Coronary artery (tissue), 2 donors: ENCODE data around the gene FGF7.
"Not testable (repeated sequence)": the region's sequence is repeated elsewhere in the genome, so short reads cannot be mapped to it uniquely, and the experiment has no call there.

ENCODE experiments used
- DNase-seq: peaks from one replicate; pipeline ENCODE4 v3.0.0-alpha.2; 2017; ENCODE audit warnings: low spot score
- H3K27ac ChIP-seq, 2 donors: fragments of 200-600 bp; sonication (generic); one replicate each; pipeline ENCODE4 v1.5.1; 2016 to 2019
- H3K4me3 ChIP-seq: fragments of 200-600 bp; sonication (generic); 2 replicates; pipeline ENCODE4 v1.5.1; 2016; ENCODE audit warnings: mild to moderate bottlenecking, moderate library complexity
- CTCF ChIP-seq: fragments of 200-600 bp; sonication (generic); IDR thresholded peaks from one replicate; pipeline ENCODE4 v1.5.1; 2019; ENCODE audit warnings: antibody characterized with exemption

Gene FGF7

GRCh38 chr15:49494842-49495241 lies 71.8 kb downstream of the FGF7 start:
- H3K27ac ChIP-seq = no peak overlapping the region
- no peak for TF ChIP-seq CTCF
- no peak overlapping the region for H3K4me3 ChIP-seq
- DNase-seq = no peak

GRCh38 chr15:49495993-49496753 lies 73.1 kb downstream of the FGF7 start:
- Histone ChIP-seq H3K4me3 (no peak overlapping the region), H3K27ac (no peak overlapping the region)
- TF ChIP-seq CTCF = no peak
- DNase-seq = no peak

GRCh38 chr15:49501586-49501985 lies 78.5 kb downstream of the FGF7 start:
- no peak for TF ChIP-seq CTCF
- DNase-seq = no peak
- Histone ChIP-seq H3K27ac (no peak overlapping the region), H3K4me3 (no peak overlapping the region)

- no peak for DNase-seq
- Histone ChIP-seq H3K4me3 (no peak overlapping the region), H3K27ac (no peak overlapping the region)
- no peak for TF ChIP-seq CTCF
Measured at GRCh38 chr15:49506341-49506740, 83.3 kb downstream of the FGF7 start.

- DNase-seq = no peak
- TF ChIP-seq CTCF = no peak
- Histone ChIP-seq H3K27ac (no peak overlapping the region), H3K4me3 (no peak overlapping the region)
Measured at GRCh38 chr15:49507261-49507660, 84.2 kb downstream of the FGF7 start.

- DNase-seq, H3K27ac ChIP-seq, H3K4me3 ChIP-seq: not testable (repeated sequence)
Measured at GRCh38 chr15:49512739-49513138, 89.7 kb downstream of the FGF7 start.

GRCh38 chr15:49521802-49522201 lies 98.8 kb downstream of the FGF7 start:
- Histone ChIP-seq H3K27ac (no peak overlapping the region), H3K4me3 (no peak overlapping the region)
- DNase-seq = no peak
- no peak for TF ChIP-seq CTCF
